CD14-positive monocyte (primary cell): ENCODE data around the gene RNASEH2A. TPM values are rescaled to one million over a fixed set of nuclear protein-coding genes. Genes with fewer than 3 reads are reported as not detected.
A peak's percentile ranks its signal among the peaks of the same experiment; 100 is the strongest.

Source experiments
- DNase-seq, 3 donors: peaks; one replicate each; pipeline ENCODE4 v3.0.0-alpha.2; 2011 to 2022
- H2AFZ ChIP-seq: 2 replicates; pipeline ENCODE4 v1.6.0; 2012; ENCODE audit warnings: mild to moderate bottlenecking, low read depth, low read length, inconsistent platforms; ENCODE audit not compliant: insufficient read depth, poor library complexity, severe bottlenecking
- H3K27ac ChIP-seq, 2 donors: 1 replicate in 1 of 2; 2 replicates in 1 of 2; pipeline ENCODE4 v1.5.1; 2012 to 2013; ENCODE audit warnings: low read length in 2 of 2, control low read depth in 1 of 2, inconsistent platforms in 1 of 2, low read depth in 1 of 2, mild to moderate bottlenecking in 1 of 2
- H3K27me3 ChIP-seq, 2 donors: one replicate each; pipeline versions ENCODE4 v1.6.0 to v1.6.1; 2011 to 2013; ENCODE audit warnings: low read length in 2 of 2; ENCODE audit not compliant: control insufficient read depth in 2 of 2, insufficient read depth in 2 of 2
- H3K36me3 ChIP-seq, 2 donors: replicated peaks in 1 of 2; 1 replicate in 1 of 2; 2 replicates in 1 of 2; pipeline versions ENCODE4 v1.5.1 to v1.6.1; 2012 to 2013; ENCODE audit warnings: low read length in 2 of 2, control low read depth in 1 of 2, inconsistent platforms in 1 of 2, mild to moderate bottlenecking in 1 of 2; ENCODE audit not compliant: insufficient read depth in 2 of 2, control insufficient read depth in 1 of 2
- H3K4me1 ChIP-seq, 2 donors: 1 replicate in 1 of 2; 2 replicates in 1 of 2; pipeline versions ENCODE4 v1.5.1 to v1.6.1; 2012 to 2013; ENCODE audit warnings: low read length in 2 of 2, control low read depth in 1 of 2, inconsistent platforms in 1 of 2, mild to moderate bottlenecking in 1 of 2, moderate library complexity in 1 of 2; ENCODE audit not compliant: insufficient read depth in 2 of 2, control insufficient read depth in 1 of 2
- H3K4me2 ChIP-seq: replicated peaks from 2 replicates; pipeline ENCODE3; 2012; ENCODE audit warnings: low read length, moderate library complexity, mild to moderate bottlenecking; ENCODE audit not compliant: poor library complexity, severe bottlenecking; ENCODE audit errors: extremely low read depth
- H3K4me3 ChIP-seq, 3 experiments: fragments of 200-600 bp in 1 of 3; sonication (generic) in 1 of 3; replicated peaks in 1 of 3; 1 replicate in 2 of 3; 2 replicates in 1 of 3; pipeline ENCODE4 v1.5.1; 2011 to 2013; ENCODE audit warnings: low read length in 3 of 3, mild to moderate bottlenecking in 3 of 3, control low read depth in 2 of 3, low read depth in 2 of 3, inconsistent platforms in 1 of 3, moderate library complexity in 1 of 3
- H3K79me2 ChIP-seq: 2 replicates; pipeline ENCODE4 v1.6.0; 2012; ENCODE audit warnings: mild to moderate bottlenecking, control low read depth, inconsistent platforms, low read length, moderate library complexity; ENCODE audit not compliant: insufficient read depth
- H3K9ac ChIP-seq: 2 replicates; pipeline ENCODE4 v1.6.0; 2017; ENCODE audit warnings: low read length, mild to moderate bottlenecking; ENCODE audit not compliant: insufficient read depth, poor library complexity, severe bottlenecking
- H3K9me3 ChIP-seq, 2 donors: replicated peaks in 1 of 2; 1 replicate in 1 of 2; 2 replicates in 1 of 2; pipeline versions ENCODE4 v1.5.1 to v1.6.1; 2012 to 2013; ENCODE audit warnings: low read length in 2 of 2, control low read depth in 1 of 2; ENCODE audit not compliant: control insufficient read depth in 1 of 2, insufficient read depth in 1 of 2
- H4K20me1 ChIP-seq: 2 replicates; pipeline ENCODE4 v1.6.0; 2012; ENCODE audit warnings: mild to moderate bottlenecking, low read length, control low read depth, moderate library complexity; ENCODE audit not compliant: insufficient read depth
- H3K27ac Mint-ChIP-seq, 7 donors: one replicate each; pipeline ENCODE4 v1.8.0; 2020; ENCODE audit warnings: mild to moderate bottlenecking in 7 of 7, mixed read lengths in 7 of 7, moderate library complexity in 6 of 7, inconsistent platforms in 2 of 7
- H3K27me3 Mint-ChIP-seq, 3 donors: one replicate each; pipeline ENCODE4 v1.8.0; 2021 to 2022; ENCODE audit warnings: low read depth in 3 of 3, mild to moderate bottlenecking in 3 of 3, mixed read lengths in 3 of 3, moderate library complexity in 3 of 3, inconsistent platforms in 1 of 3
- H3K36me3 Mint-ChIP-seq, 2 donors: one replicate each; pipeline ENCODE4 v1.8.0; 2020; ENCODE audit warnings: mixed read lengths in 2 of 2, inconsistent platforms in 1 of 2, mild to moderate bottlenecking in 1 of 2
- H3K4me1 Mint-ChIP-seq: one replicate; pipeline ENCODE4 v1.8.0; 2020; ENCODE audit warnings: mild to moderate bottlenecking, mixed read lengths
- H3K4me3 Mint-ChIP-seq, 2 donors: one replicate each; pipeline ENCODE4 v1.8.0; 2020; ENCODE audit warnings: mild to moderate bottlenecking in 2 of 2, mixed read lengths in 2 of 2, moderate library complexity in 1 of 2
- H3K9me3 Mint-ChIP-seq, 7 donors: one replicate each; pipeline ENCODE4 v1.8.0; 2020 to 2022; ENCODE audit warnings: mixed read lengths in 7 of 7, mild to moderate bottlenecking in 6 of 7, moderate library complexity in 6 of 7, inconsistent platforms in 2 of 7
- WGBS: methylation state at CpG from one replicate; pipeline ENCODE4 v1.1.5; 2013; ENCODE audit warnings: missing lambda C conversion rate; ENCODE audit not compliant: insufficient coverage; 5-methylcytosine and 5-hydroxymethylcytosine counted together
- intact Hi-C, 2 donors: fragments of 100-400 bp; cut with micrococcal nuclease; formaldehyde crosslinking; loops; one replicate each; pipeline versions ENCODE4 v1.15.0 to v1.15.1; 2023
- polyA plus RNA-seq, 3 donors: library from polyadenylated mRNA; depleted of rRNA in 1 of 3; unstranded in 2 of 3; stranded (reverse) in 1 of 3; fragments of 300-500 nt in 2 of 3; fragments of >200 nt in 1 of 3; fragmentation: Illumina TruSeq in 2 of 3; gene quantifications; 1 replicate in 2 of 3; 2 replicates in 1 of 3; pipeline ENCODE4 v1.2.3, GENCODE V29; 2012 to 2021
- TF ChIP-seq, protein P1 (sequence below): fragments of 200-600 bp; IDR thresholded peaks from one replicate; pipeline ENCODE4 v1.8.0; 2022; ENCODE audit warnings: antibody characterized with exemption, mild to moderate bottlenecking

Gene RNASEH2A
- polyA plus RNA-seq, 3 donors: 8.7 to 21.5 (median 15.2) TPM

DNA sequence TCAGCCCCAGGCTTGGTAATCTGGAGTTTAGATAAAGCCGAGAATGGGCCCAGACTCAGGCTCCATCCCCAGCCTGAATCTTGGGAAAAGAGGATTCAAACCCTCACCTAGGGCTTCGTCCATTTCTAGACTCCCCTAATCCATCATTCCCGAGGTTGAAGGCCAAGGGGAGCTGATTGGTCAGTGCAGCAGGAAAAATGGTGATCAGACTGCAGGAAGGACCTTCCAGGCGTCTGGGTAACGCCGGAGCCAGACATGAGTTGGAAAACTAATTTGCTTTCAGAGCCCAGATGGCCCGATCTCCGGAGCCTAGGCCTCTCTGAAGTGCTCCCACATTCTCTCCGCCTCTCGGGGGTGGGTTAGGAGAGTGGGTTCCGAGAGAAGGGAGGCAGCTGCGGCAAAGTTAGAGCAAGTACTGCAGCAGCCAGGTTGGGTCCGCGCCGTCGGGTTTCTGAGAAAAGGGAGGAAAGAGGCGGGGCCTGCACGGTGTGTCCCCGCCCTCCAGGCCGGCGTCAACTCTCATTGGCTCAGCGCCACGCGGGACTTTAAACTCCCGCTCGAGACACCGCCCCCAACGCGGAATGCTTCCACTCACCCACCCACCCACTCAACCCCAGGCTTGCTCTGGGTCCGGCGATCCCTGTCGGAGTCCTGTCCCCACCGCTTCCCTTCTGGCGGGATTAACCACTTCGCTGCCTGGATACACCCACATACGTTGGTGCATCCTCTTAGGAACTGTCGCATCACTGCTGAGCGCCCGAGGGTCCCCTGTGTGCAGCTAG, 28.8 kb downstream of the RNASEH2A start:
- H3K9ac ChIP-seq: no peak overlapping the region
- no peak overlapping the region for H2AFZ ChIP-seq
- 16% methylated on average over 31 of the region's 39 CpGs for WGBS
- H3K27ac ChIP-seq: no peak overlapping the region
- no peak for DNase-seq
- TF ChIP-seq, protein P1, sequence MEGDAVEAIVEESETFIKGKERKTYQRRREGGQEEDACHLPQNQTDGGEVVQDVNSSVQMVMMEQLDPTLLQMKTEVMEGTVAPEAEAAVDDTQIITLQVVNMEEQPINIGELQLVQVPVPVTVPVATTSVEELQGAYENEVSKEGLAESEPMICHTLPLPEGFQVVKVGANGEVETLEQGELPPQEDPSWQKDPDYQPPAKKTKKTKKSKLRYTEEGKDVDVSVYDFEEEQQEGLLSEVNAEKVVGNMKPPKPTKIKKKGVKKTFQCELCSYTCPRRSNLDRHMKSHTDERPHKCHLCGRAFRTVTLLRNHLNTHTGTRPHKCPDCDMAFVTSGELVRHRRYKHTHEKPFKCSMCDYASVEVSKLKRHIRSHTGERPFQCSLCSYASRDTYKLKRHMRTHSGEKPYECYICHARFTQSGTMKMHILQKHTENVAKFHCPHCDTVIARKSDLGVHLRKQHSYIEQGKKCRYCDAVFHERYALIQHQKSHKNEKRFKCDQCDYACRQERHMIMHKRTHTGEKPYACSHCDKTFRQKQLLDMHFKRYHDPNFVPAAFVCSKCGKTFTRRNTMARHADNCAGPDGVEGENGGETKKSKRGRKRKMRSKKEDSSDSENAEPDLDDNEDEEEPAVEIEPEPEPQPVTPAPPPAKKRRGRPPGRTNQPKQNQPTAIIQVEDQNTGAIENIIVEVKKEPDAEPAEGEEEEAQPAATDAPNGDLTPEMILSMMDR: no peak
- H3K4me1 Mint-ChIP-seq: peaks cover 23% of the 10 kb centered on the region
- H3K27ac Mint-ChIP-seq: no peak overlapping the region
- no peaks in the 10 kb centered on the region for H4K20me1 ChIP-seq
- no peaks in the 10 kb centered on the region for H3K36me3 ChIP-seq
- H3K4me1 ChIP-seq: peaks cover 10 to 30% of the 10 kb centered on the region in 2 donors
- peaks cover 68 to 94% of the 10 kb centered on the region in 2 donors for H3K27me3 ChIP-seq
- intact Hi-C loops: no loop called here
- H3K9me3 Mint-ChIP-seq: peaks cover 1 to 40% (median 29%) of the 10 kb centered on the region in 7 donors
- no peak overlapping the region for H3K4me3 ChIP-seq
- H3K36me3 Mint-ChIP-seq: peaks cover 10 to 15% of the 10 kb centered on the region in 2 donors
- H3K9me3 ChIP-seq: peaks cover 8 to 57% of the 10 kb centered on the region in 2 donors
- peaks cover 84 to 91% (median 88%) of the 10 kb centered on the region in 3 donors for H3K27me3 Mint-ChIP-seq
- no peaks in the 10 kb centered on the region for H3K79me2 ChIP-seq
- peak overlapping the region in 1 of 2 donors; percentile 82 for H3K4me3 Mint-ChIP-seq
- no peak overlapping the region for H3K4me2 ChIP-seq

DNA sequence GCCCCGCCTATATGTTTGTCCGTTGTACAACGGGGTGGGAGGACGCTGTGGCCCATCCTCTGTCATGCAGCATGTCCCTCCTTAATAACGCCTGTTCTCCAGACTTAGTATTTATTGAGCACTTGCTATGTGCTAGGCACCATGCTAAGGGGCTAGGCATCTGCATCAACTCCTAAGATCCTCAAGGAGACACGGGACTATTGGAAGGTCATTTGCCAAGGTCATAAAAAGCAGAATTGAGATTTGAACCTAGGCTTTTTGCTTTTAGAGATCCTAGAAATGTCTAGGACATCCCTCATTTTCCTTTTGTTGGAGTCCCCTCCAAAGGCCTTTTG, 30.1 kb downstream of the RNASEH2A start:
- H3K9me3 Mint-ChIP-seq: peaks cover 5 to 52% (median 38%) of the 10 kb centered on the region in 7 donors
- Histone ChIP-seq H3K4me2 (no peak overlapping the region), H3K79me2 (no peaks in the 10 kb centered on the region), H3K4me1 (peaks cover 18 to 42% of the 10 kb centered on the region in 2 donors), H3K36me3 (no peaks in the 10 kb centered on the region), H3K4me3 (no peak overlapping the region), H4K20me1 (no peaks in the 10 kb centered on the region), H3K9ac (no peak overlapping the region), H2AFZ (no peak overlapping the region), H3K9me3 (peaks cover 13 to 66% of the 10 kb centered on the region in 2 donors), H3K27me3 (peaks cover 74 to 96% of the 10 kb centered on the region in 2 donors), H3K27ac (no peak overlapping the region)
- 10% methylated on average over 4 of the region's 6 CpGs for WGBS
- intact Hi-C loops: no loop called here
- no peak overlapping the region for H3K27ac Mint-ChIP-seq
- no peak for DNase-seq
- TF ChIP-seq, protein P1: no peak
- peaks cover 89 to 92% (median 91%) of the 10 kb centered on the region in 3 donors for H3K27me3 Mint-ChIP-seq
- peaks cover 36% of the 10 kb centered on the region for H3K4me1 Mint-ChIP-seq
- peak overlapping the region in 1 of 2 donors; percentile 82 for H3K4me3 Mint-ChIP-seq
- H3K36me3 Mint-ChIP-seq: peaks cover 14 to 17% of the 10 kb centered on the region in 2 donors
